HK-2 (cell line): ENCODE data around the gene TMEM273.

Experiments
- DNase-seq: peaks from one replicate; pipeline ENCODE4 v3.0.0-alpha.2; 2018; ENCODE audit not compliant: unreplicated experiment

Gene TMEM273

DNA sequence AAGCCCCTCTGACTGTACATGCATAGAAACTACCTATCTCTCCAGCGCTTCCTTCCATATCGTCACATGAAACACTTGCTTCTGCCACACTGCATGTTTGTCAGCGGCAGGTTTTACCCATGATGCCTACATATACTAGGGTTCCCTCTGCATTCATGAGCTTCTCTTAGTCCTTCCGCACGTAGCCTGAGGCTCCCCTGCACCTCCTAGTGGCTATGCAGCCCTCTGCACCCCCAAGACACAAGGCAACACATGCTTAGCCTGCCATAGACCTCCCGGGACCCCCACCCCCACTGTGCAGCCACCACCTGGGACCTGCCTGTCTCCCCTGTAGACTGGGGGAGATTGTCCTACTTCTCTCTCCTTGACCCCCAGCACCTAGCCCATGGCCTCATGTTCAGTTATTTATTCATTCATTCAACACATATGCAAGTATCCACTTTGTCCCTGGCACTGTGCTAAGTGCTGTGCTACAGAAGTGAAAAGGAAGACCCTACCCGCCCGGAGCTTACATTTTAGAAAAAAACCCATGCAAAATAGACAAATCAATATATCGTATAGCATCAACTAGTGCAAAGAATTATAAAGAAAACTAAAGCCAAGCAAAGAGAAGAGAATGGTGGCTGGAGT lies 23.5 kb downstream of the TMEM273 start:
- DNase-seq, result no peak

DNA sequence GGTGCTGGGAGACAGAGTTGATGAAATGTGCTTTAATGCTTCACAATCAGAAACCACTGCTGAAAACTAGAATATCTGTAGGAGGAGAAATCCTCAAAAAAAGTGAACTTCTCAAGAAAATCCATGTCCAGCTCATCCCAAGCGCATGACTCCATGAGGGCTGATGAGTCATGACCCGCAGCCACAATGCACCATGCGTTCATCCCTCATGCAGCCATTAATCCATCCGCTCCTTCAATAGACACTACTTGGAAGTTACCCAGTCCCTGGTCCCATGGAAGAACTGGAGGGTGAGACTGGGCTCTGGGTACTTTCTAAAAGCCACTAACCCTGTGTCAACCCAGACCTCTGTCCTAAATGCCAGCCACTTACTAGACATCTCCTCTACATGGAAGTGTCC lies 24.4 kb downstream of the TMEM273 start:
- peak; percentile 45 for DNase-seq

DNA sequence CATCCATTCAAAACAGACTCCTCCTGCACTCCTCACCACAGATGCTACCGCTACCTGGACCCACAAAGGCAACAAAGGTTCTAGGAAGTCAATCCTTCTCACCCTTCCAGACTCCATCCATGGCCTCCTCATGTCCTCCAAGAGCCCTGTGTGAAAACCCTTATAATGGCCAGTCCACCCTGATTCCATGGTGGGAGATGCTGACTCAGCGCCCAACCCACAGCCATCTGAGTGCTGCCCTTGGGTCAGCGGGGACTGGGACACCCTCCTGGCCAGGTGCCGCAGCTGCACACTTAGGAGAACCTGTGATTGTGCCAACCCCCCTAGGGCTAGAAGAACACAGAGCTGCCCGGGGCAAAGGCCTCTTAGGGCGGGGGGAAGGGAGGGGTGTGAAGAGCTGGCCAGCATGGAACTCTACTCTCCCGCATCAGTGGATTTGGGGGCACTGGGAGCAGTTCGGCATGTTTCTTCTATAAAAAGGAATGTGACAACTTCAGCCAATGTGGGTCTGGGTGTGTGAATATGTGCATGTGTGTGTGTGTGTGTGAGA lies 25.4 kb downstream of the TMEM273 start:
- no peak for DNase-seq

DNA sequence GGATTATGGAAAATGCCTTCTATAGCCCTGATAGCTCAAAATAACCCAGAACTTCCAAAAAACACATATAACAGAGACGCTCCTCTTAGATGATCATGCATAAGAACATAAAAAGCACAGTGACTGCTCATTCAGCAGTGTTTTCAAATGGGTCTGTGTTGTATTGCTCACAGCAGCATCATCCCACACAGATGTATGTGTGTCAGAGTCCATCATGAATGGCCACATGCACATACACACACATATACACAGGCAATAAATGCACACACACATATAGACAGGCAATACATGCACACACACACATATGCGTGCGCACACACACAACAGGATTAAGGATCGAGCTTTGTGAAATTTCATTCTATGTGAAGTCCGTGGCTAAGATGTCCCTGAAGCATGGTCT lies 26.1 kb downstream of the TMEM273 start:
- no peak for DNase-seq

DNA sequence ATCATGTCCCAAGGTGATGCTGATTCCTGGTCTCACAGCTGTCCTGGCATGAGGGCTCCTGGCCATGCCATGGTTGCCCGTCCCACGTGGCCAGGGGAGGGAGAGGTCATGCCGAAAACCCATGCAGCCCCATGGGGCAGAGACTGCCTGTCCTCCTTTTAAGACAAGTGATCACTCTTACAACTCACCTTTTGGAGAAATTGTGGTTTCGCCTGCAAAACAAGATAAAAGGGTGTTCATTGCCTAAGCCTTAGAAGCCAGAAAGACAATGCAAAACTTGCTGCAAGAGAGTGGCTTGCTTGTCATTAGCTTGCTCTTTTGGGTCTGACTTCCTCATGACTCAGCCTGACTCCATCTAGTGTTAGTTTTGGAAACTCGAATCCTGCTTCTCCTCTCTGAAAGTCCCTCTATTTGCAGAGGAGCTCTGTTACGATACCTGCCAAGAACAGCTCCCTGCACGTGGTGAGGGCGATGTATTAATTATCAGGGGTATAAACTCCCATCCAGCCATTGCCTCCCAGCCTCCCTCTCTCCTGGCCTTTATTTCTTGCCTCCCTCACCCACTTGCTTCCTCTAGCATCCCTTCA lies 26.7 kb downstream of the TMEM273 start:
- DNase-seq, result no peak

DNA sequence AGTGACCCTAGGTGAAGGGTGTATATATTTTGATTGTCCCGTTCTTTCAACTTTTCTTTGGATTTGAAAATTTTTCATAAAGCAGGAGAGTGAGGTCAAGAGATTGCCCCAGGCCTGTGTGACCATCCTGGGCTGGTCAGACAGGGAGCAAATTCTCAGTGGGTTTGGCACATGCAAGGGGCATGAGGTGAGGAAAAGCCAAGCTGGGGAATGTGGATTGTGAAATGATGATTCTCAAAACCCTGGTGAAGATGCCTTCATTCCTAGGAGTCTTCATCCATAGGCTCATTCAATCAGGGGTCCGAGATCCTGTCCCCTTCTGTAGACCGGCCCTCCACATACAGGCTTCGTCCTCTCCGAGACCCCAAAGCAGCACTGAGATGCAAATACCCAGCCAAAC lies 27.4 kb downstream of the TMEM273 start:
- DNase-seq, result no peak

DNA sequence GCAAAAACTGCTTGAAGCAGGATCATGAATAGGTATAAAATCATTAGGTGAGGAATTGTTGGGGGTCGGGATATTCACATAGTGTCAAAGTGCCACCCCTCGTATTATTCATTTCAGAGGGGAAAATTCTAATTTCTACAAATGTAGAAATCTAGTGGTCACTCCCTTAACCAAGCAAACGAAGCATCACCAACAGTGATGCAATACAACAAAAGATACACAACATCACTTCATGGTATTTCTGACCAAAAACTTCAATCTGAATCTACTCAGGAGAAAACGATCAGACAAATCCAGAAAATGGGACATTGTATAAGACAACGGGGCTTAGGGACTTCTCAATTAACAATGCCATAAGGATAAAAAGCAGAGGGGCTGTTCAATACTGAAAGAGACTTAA lies 28.1 kb downstream of the TMEM273 start:
- DNase-seq, result no peak

DNA sequence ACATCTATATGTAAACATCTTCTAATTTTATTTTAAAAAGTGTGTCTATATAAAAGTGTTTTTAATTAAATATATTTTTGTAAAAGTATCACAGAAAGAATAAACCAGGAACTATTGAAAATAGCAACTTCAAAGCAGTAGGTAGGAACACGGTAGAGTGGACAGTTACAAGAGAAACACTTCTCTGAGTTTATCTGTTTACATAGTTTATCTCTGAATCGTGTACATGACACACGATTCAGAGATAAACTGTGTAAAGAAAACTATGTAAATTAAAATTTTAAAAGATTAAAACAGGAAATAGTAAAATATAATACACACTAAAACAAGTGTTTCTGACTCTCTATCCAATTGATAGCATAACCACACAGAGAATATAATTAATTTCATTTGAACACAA lies 29.3 kb downstream of the TMEM273 start:
- no peak for DNase-seq

DNA sequence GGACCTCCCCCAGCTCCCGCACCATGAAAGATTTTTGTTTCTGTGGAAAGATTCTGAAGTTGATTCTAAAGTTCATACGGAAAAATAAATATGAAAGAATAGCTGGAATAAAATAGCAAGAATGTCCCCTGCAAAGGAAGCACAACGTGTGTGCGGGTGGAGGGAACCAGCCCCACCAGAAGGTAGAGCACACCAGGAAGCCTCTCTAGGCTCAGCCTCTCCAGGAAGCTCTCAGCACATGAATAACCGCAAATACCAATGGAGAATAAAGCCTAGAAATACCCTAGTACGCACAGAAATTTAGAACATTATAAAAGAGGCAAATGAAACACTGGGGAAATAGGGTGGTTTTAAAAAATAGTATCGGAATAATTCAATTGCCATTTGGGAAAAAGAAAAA lies 29.8 kb downstream of the TMEM273 start:
- no peak for DNase-seq

DNA sequence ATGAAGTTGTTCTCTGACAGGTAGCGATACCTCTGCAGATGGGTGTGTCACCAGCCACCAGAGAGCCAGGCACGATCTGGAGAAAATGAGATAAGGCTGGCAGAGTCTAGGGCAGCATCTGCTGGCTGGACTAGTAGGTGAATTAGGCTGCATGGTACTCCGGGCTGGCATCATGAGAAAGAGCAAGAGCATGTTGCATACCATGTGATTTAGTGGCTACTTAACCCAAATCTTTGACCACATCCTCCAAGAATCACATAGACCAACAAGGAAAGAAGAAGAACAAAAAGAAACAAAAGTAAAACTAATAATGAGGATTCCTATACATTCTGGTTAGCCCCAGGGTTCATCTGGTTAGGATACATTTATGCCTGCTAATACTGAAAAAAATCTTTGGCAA lies 31.0 kb downstream of the TMEM273 start:
- no peak for DNase-seq

DNA sequence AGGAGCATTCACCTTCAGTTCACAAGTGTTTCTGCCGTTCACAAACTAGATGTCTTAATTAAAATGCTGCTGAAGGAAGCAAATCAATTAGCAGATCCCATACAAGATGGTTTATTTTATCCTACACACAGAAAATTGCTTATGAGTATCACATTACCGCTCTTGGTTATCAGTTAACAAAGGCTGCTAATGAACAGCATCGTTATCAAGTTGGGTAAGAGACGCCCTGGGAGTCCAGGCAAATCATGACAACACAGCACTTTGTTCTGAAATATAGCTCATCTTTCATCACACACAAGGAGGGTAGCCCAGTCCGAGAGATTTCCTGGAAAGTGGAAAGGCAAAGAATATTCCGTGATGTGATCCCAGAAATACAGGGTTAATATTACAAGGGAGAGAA lies 33.5 kb downstream of the TMEM273 start:
- DNase-seq, result no peak

DNA sequence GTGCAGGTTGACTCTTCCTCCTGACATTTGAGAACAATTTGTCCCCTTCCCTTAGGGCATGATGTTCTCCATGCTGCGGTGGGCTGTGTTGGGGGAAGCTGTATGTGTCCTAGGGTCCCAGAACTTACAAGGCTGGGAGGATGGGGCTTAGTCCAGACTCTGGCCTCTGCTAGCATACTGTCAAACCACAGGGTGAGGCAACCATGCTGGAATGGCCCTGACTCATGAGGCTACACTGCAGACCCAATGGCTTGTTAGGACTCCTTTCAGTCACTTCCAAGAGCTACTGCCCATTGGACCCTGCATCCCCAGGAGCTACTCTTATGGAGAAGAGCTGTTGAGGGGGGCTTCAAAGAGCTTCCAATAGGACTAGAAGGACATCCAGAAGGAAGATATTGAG lies 34.2 kb downstream of the TMEM273 start:
- peak; percentile 44 for DNase-seq

DNA sequence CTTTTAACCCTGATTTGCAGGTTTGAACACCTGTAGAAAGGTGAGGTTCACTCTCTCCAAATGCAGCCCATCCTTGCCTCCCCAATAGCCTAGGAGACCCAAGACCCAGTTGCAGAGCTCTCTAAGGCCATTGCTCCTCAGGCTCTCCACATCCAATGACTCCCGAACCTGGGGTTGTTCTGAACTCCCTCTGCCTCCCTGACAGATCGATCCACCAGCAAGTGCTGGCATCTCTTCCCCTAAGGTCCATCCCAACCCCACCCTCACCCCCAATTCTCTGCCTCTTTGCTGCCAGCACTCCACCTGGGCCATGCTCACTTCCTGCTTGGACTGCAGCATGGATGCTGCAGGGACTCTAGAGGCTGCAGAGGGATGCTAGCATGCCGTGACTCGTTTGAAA lies 35.1 kb downstream of the TMEM273 start:
- no peak for DNase-seq

DNA sequence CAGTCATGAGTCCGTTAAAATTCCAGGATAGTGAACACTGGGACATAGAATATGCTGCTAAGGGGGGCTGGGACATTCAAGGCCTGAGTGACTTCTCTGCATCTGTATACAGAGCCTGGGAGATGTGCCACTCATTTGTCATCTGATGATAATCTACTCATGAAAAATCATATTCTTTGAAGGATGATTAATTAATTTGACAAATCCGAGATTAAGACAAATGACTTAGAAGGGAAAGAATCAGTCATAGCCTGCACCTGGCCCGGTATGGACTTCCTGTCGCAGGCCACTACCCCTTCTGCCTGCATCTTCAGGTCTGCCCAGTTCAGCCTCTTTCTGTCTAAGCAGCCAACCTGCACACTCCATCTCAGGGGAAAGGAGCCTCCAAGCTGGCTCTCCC lies 35.5 kb downstream of the TMEM273 start:
- no peak for DNase-seq

DNA sequence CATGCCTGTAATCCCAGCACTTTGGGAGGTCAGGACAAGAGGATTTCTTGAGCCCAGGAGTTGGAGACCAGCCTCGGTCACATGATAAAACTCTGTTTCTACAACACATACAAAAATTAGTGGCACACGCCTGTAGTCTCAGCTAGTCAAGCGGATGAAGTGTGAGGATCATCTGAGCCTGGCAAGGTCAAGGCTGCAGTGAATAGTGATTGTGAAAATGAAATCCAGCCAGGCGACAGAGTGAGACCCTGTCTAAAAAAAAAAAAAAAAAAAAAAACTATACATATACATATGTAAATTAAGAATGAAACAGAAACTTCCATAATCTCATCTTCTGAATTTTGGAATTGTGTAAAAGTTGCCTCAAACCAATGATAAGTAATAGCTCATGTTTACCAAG lies 36.2 kb downstream of the TMEM273 start:
- DNase-seq, result no peak

DNA sequence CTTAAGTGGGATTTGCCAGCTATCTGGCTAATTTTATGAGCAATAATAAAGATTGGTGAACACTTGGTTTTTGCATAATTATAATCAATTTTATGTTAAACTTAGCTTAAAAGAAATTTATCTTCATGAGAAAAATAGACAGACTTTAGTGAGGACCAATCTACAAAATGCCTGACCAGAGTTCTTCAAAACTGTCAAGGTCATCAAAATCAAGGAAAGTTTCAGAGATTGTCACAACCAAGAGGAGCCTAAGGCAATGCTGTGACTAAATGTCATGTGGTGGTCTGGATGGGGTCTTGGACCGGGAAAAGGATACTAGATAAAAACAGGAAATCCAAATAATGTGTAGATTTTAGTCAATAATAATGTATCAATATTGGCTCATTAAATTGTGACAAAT lies 36.7 kb downstream of the TMEM273 start:
- DNase-seq, result no peak

DNA sequence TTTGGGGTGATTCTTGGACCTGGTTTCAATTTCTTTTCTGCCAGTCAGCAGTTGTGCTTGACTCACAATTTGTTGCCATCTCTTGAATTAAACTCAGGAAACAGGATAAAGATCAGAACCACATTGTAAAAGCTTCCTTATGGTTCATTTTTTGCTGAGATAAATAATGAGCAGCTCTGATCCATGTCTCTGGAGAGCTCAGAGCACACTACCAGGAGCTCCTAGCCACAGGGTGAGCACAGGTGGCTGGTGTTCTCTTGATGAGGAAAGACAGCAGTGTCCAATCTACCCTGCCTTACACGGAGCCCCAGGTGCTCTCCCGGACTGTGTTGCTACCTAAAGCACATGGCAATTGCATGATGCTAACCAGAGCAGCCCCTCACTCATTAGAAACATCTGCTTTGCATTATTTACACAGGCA lies 37.2 kb downstream of the TMEM273 start:
- DNase-seq, result no peak

DNA sequence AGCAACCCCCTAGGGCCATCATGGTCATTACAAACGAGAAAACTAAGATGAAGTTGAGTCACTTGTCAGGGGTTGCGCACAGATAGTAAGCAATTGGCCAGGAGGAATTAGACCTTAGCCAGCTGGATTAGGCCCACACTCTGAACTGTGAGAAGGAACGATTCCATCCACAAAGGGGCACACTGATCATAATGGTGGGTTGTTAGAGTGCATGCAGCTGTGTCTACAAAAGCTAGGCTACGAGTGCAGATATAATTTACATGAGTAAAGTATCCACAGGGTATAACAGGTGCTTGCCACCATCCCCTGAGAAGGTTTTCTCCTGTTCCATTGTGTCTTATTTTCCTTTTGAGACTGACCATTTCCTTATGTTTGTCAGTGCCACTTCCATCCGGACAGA lies 37.8 kb downstream of the TMEM273 start:
- DNase-seq, result no peak

DNA sequence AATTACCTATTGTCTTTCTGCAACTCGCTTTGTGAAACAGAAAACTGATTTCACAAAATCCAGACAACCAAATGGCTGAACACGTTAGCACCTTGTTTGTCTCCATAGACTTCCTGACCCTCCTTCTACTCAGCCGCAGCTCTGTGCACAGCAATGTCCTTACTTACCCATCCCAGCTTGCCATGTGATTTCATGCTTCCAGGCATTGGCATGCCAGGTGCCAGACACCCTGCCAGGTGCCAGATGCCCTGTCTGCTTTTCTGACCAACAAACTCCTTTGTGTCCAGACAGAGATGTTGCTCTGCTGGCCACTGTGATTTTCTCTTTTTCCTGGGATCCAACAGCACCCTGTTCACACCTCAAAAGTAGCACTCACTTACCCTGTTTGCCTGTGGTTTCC lies 38.3 kb downstream of the TMEM273 start:
- DNase-seq, result no peak

DNA sequence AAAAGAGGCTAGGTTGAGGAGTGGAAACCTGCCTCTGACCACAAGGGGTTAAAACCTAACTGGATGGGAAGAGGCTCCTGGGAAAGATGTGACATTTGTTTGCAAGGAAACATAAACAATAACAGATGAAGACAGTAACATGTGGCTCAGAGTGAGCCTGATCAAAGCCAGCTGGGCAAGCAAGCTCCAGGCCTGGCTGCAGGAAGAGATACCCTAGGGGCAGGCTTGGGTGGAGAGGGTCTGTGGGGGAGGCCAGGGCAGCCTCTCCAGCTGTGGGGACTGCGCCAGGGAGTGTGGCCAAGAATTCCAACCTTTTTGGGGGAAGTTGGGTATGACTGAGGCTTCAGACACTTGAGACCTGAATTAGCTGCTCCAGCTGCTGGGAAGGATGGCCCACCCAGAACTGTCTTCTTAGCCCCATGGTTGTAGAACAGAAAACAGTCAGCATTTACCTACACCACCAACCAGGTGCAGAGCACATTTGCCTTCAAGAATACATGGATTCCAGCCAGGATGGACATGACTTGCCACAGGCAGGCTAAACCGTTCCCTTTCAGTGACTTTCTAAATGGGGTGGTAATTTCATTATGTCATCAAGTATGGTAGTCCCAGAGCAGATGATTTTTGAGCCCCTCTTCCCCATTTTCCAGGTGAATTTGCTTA lies 44.0 kb downstream of the TMEM273 start:
- no peak for DNase-seq

DNA sequence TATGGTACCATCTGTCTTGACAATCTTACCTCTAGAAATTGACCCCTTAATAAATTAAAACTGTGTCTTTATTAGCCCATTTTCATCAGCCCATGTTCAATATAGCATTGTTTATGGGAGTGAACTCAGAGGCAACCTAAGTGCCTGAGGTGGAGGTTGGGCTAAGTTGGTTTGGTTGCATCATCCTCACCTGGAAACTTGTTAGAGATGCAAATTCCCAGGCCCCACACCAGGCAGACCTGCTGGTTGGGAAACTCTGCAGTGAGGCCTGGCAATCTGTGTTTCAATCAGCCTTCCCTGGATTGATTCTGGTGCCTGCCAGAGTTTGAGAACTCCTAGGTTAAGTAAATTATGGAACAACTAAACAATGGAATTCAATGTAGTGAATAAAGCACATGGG lies 44.9 kb downstream of the TMEM273 start:
- DNase-seq, result no peak

DNA sequence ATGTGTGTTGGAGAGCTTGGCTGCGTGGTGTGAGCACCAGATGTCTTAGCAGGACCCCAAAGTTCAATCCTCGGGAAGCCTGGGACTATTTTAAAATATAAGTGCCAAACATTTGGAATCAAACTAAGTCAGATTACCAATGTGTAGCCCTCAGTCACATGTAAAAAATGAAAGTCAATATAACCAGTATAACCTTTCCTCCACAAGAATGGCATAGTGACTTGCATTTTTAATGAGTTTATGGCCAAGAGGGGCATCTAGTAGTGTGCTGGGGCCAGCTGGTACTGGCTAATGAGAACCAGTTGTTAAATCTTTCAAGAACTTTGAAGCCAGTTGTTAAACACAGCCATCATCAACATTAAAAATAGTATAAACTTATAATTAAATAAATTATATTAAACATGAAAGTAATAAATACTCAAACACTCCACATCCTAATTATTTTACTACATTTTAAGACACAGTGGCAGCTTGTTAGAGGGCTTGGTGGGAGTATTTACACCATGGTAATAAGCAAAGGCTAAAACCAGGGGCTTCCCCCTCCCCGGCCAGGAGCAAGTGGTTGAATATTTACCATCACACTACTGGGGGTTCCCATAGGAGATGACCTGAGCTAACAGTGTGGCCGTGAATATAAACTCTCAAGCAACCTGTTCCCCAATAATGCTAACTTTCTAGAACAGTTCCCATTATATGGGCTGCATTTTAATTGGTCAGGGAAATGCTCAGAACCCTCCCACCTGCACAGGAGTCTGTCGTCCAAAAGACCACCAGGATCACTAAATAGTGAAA lies 46.5 kb downstream of the TMEM273 start:
- DNase-seq, result no peak
